Measurements from ENCODE around the gene ZNF436. TPM values are rescaled to one million over a fixed set of nuclear protein-coding genes. Genes with fewer than 3 reads are reported as not detected.

ZNF436 gene
- total and polyA plus RNA-seq, 9 of the 15 experiments (the other 6 are each of a cell fraction or from before 2014, with no cell fraction given): 2.1 to 11.3 (median 6.8) TPM

DNA sequence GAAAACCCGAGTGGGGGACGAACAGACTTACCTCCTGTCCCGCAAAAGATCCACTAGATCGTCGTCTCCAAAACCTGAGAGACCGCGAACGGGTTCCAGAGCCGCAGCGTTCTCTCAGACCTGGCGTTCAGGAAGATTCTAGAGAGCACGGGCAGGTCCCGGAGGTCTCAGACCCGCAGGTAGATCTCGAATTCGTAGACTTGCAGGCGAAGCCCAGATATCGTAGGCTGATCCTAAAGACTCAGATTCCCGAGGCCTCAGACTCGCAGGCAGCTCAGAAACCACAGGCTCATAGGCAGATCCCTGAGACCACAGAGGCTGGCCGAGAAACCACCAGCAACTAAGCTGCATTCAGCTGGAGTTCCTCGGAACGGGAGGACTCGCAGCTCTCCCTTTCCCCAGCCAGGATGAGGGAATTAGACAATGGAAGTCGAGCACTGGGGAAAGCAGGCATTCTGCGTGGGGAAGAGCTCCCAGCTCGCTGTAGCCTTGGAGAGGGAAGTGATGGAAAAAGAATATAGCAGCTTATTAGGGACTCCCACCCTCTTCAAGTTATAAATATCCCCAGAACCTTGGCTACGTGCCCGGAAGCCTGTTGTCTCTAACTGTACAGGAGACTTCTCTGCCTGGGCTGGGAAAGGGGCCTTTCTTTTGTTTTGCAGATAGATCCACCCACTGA lies at the start of gene ZNF436 (continued):
- TF ChIP-seq, protein P1, sequence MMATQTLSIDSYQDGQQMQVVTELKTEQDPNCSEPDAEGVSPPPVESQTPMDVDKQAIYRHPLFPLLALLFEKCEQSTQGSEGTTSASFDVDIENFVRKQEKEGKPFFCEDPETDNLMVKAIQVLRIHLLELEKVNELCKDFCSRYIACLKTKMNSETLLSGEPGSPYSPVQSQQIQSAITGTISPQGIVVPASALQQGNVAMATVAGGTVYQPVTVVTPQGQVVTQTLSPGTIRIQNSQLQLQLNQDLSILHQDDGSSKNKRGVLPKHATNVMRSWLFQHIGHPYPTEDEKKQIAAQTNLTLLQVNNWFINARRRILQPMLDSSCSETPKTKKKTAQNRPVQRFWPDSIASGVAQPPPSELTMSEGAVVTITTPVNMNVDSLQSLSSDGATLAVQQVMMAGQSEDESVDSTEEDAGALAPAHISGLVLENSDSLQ (IDR thresholded peaks at IDR 0.05): no peak
- peak; percentile 56 for TF ChIP-seq NFIX (CRISPR knock-in tag; IDR thresholded peaks at IDR 0.05; ENCODE audit: low read depth)
- 0 out of 4 replicates have a peak, but pooled peaks of 1 of the 2 experiments have one; percentile 23 for TF ChIP-seq ARNT (IDR thresholded peaks at IDR 0.05)
- no peak for TF ChIP-seq CHCHD3 (CRISPR knock-in tag; IDR thresholded peaks at IDR 0.05)
- no peak for TF ChIP-seq NR1H2 (CRISPR knock-in tag; IDR thresholded peaks at IDR 0.05)
- TF ChIP-seq KLF1 (tag; IDR thresholded peaks at IDR 0.05): no peak
- no peak for TF ChIP-seq MAFG (tag; conservative IDR thresholded peaks at IDR 0.05)
- no peak for TF ChIP-seq ZNF41 (CRISPR knock-in tag; conservative IDR thresholded peaks at IDR 0.05)
- no peak; the same call in 1 of the 2 replicates for TF ChIP-seq RB1 (IDR thresholded peaks at IDR 0.05; ENCODE audit: low read depth)
- TF ChIP-seq ZNF830 (CRISPR knock-in tag; IDR thresholded peaks at IDR 0.05): no peak; the same call in none of the 2 replicates
- TF ChIP-seq TRIM24 (IDR thresholded peaks at IDR 0.05): no peak
- no peak for TF ChIP-seq FOXJ3 (CRISPR knock-in tag; IDR thresholded peaks at IDR 0.05)
- TF ChIP-seq LCOR (CRISPR knock-in tag; IDR thresholded peaks at IDR 0.05): peak; percentile 65; the same call in 1 of the 2 replicates
- TF ChIP-seq ZNF764 (CRISPR knock-in tag; IDR thresholded peaks at IDR 0.05; ENCODE audit: low read depth): no peak
- TF ChIP-seq KLF6 (CRISPR knock-in tag; IDR thresholded peaks at IDR 0.05; ENCODE audit: borderline replicate concordance): no peak
- no peak for TF ChIP-seq RBM22 (IDR thresholded peaks at IDR 0.05; ENCODE audit: low read depth, low read length, poor library complexity, severe bottlenecking)
- TF ChIP-seq, protein P2, sequence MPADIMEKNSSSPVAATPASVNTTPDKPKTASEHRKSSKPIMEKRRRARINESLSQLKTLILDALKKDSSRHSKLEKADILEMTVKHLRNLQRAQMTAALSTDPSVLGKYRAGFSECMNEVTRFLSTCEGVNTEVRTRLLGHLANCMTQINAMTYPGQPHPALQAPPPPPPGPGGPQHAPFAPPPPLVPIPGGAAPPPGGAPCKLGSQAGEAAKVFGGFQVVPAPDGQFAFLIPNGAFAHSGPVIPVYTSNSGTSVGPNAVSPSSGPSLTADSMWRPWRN (IDR thresholded peaks at IDR 0.05; ENCODE audit: low read depth): 0 out of 2 replicates have a peak, but pooled peaks have one; percentile 14
- no peak for TF ChIP-seq ZNF778 (CRISPR knock-in tag; IDR thresholded peaks at IDR 0.05)
- TF ChIP-seq NR3C1 (CRISPR knock-in tag; IDR thresholded peaks at IDR 0.05): no peak
- no peak for TF ChIP-seq NELFE (IDR thresholded peaks at IDR 0.05; ENCODE audit: insufficient read depth, insufficient read length)
- no peak for TF ChIP-seq SNRNP70 (optimal IDR thresholded peaks at IDR 0.05; ENCODE audit: low read depth, low read length)
- TF ChIP-seq NR2C2 (CRISPR knock-in tag; IDR thresholded peaks at IDR 0.05): no peak
- no peak for TF ChIP-seq NR2C2 (tag; IDR thresholded peaks at IDR 0.05)
- TF ChIP-seq NCOA6 (IDR thresholded peaks at IDR 0.05): no peak
- TF ChIP-seq KAT7 (CRISPR knock-in tag; IDR thresholded peaks at IDR 0.05; ENCODE audit: borderline replicate concordance): 0 out of 2 replicates have a peak, but pooled peaks have one; percentile 5
- TF ChIP-seq ZNF311 (CRISPR knock-in tag; IDR thresholded peaks at IDR 0.05): no peak
- peak; percentile 66 for TF ChIP-seq CC2D1A (IDR thresholded peaks at IDR 0.05)
